ENCODE measurements around the gene PLK2.

DNA sequence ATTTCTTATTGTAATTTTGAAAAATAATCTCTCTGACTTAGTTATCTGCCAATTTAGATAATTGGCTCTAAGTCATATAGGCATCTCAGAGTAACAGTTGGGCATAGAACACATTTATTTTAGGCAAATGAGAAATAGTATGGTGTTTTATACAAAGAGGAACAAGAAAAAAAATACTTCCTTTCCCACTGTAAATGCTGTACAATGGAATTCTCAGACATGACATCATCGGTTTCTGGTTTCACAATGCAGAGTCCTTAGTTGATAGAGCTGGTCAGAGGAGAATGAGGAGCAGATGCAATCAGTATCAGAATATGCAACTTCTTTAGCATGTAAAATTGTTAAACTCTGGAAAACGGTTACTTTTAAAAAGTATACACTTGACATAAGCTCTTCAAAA is 49.4 kb downstream of the PLK2 start:
- TF ChIP-seq GATA2 (IDR thresholded peaks at IDR 0.05; ENCODE audit: low read depth, low read length) (no peak), GATA3 (IDR thresholded peaks at IDR 0.05; ENCODE audit: low read depth, low read length) (no peak)
